Transverse colon (tissue), 4 donors: ENCODE measurements around the gene NOP56. TPM values are rescaled to one million over a fixed set of nuclear protein-coding genes. Genes with fewer than 3 reads are reported as not detected.
"Not testable (repeated sequence)": the region's sequence is repeated elsewhere in the genome, so short reads cannot be mapped to it uniquely, and the experiment has no call there.

Source experiments
- DNase-seq: peaks from one replicate; pipeline ENCODE4 v3.0.0-alpha.2; 2019
- H3K27ac ChIP-seq, 4 donors: fragments of 200-600 bp; sonication (generic); 2 replicates each; pipeline ENCODE4 v1.5.1; 2016 to 2018; ENCODE audit warnings: inconsistent platforms in 4 of 4
- H3K27me3 ChIP-seq: fragments of 200-600 bp; sonication (generic); 2 replicates; pipeline ENCODE4 v1.5.1; 2017; ENCODE audit warnings: inconsistent platforms
- H3K36me3 ChIP-seq, 4 donors: fragments of 200-600 bp; sonication (generic); 2 replicates each; pipeline ENCODE4 v1.5.1; 2017 to 2019; ENCODE audit warnings: inconsistent platforms in 4 of 4
- H3K4me1 ChIP-seq, 4 donors: fragments of 200-600 bp; sonication (generic); 2 replicates each; pipeline ENCODE4 v1.5.1; 2017 to 2020; ENCODE audit warnings: inconsistent platforms in 4 of 4
- H3K4me3 ChIP-seq, 4 donors: fragments of 200-600 bp; sonication (generic); 1 replicate in 1 of 4; 2 replicates in 3 of 4; pipeline versions ENCODE4 v1.5.1 to v1.6.1; 2017 to 2019; ENCODE audit warnings: inconsistent platforms in 4 of 4
- H3K9me3 ChIP-seq, 2 donors: fragments of 200-600 bp; sonication (generic); 2 replicates each; pipeline ENCODE4 v1.5.1; 2017 to 2019; ENCODE audit warnings: inconsistent platforms in 2 of 2
- EP300 ChIP-seq: sonication (generic); formaldehyde crosslinking; IDR thresholded peaks from one replicate; pipeline ENCODE4 v1.6.1; 2017; ENCODE audit warnings: antibody characterized with exemption, low read depth
- POLR2A ChIP-seq: fragments of 450-650 bp; IDR thresholded peaks from one replicate; pipeline ENCODE4 v1.6.1; 2016; ENCODE audit warnings: antibody characterized with exemption, mild to moderate bottlenecking, moderate library complexity
- POLR2AphosphoS5 ChIP-seq, 3 donors: sonication (generic); formaldehyde crosslinking; IDR thresholded peaks; one replicate each; pipeline ENCODE4 v1.6.1; 2016; ENCODE audit warnings: antibody characterized with exemption in 3 of 3
- WGBS, 2 donors: methylation state at CpG; one replicate each; pipeline ENCODE4 v1.1.5; 2018; ENCODE audit warnings: low coverage in 1 of 2; 5-methylcytosine and 5-hydroxymethylcytosine counted together
- in situ Hi-C, 4 donors: fragments of 200-750 bp; cut with MboI; loops; one replicate each; pipeline versions ENCODE4 v1.15.0 to v1.15.1; 2017; ENCODE audit warnings: low sequenced_read_pairs in 3 of 4, low pct_ligation_motif_present in 1 of 4, low pct_unique_long_range_greater_than_20kb in 1 of 4
- intact Hi-C: fragments of 100-400 bp; cut with DNase I; formaldehyde crosslinking; loops from one replicate; pipeline ENCODE4 v1.15.1; 2023; ENCODE audit warnings: low total_unique reads
- total RNA-seq, 4 donors: library from RNA; depleted of rRNA; stranded (reverse); fragments of >200 nt; gene quantifications; one replicate each; pipeline ENCODE4 v1.1.0, GENCODE V29; 2016
- TF ChIP-seq, protein P1 (sequence below), 5 experiments: fragments of 200-600 bp in 3 of 5; fragments of 450-650 bp in 2 of 5; sonication (generic) in 3 of 5; IDR thresholded peaks; 1 replicate in 2 of 5; 2 replicates in 3 of 5; pipeline ENCODE4 v1.5.1; 2016 to 2017; ENCODE audit warnings: antibody characterized with exemption in 5 of 5, inconsistent platforms in 3 of 5, mild to moderate bottlenecking in 2 of 5, moderate library complexity in 1 of 5

The NOP56 gene
- total RNA-seq, 4 donors from 2014 or later, result 32.8 to 303 (median 126) TPM

DNA sequence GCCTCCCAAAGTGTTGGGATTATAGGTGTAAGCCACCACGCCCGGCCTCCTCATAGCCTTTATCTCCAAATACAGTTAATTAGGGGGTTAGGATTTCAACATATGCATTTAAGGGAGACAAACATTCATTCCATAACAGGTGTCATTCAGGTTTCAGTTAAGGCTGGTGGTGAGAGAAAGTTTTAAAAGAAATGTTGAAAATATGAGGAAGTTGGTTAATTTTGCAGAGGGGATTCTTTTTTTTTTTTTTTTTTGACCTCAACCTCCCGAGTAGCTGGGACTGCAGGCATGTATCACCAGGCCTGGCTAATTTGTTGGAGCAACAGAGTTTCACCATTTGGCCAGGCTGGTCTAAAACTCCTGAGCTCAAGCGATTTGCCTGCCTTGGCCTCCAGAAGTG lies 27.6 kb downstream of the NOP56 start:
- no peak for TF ChIP-seq POLR2A
- no peak for TF ChIP-seq POLR2AphosphoS5 (IDR thresholded peaks at IDR 0.05)
- TF ChIP-seq EP300, result no peak
- TF ChIP-seq, protein P1, sequence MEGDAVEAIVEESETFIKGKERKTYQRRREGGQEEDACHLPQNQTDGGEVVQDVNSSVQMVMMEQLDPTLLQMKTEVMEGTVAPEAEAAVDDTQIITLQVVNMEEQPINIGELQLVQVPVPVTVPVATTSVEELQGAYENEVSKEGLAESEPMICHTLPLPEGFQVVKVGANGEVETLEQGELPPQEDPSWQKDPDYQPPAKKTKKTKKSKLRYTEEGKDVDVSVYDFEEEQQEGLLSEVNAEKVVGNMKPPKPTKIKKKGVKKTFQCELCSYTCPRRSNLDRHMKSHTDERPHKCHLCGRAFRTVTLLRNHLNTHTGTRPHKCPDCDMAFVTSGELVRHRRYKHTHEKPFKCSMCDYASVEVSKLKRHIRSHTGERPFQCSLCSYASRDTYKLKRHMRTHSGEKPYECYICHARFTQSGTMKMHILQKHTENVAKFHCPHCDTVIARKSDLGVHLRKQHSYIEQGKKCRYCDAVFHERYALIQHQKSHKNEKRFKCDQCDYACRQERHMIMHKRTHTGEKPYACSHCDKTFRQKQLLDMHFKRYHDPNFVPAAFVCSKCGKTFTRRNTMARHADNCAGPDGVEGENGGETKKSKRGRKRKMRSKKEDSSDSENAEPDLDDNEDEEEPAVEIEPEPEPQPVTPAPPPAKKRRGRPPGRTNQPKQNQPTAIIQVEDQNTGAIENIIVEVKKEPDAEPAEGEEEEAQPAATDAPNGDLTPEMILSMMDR (IDR thresholded peaks at IDR 0.05), result no peak
- no peaks in the 10 kb centered on the region for H3K36me3 ChIP-seq
- no peak overlapping the region for H3K4me3 ChIP-seq
- in situ Hi-C loops (no loop called here), intact Hi-C loops (no loop called here)
- no peaks in the 10 kb centered on the region for H3K4me1 ChIP-seq
- no peak overlapping the region for H3K27ac ChIP-seq
- 80 to 86% methylated on average over 2 to 4 of the region's 4 CpGs for WGBS, 2 donors
- no peaks in the 10 kb centered on the region for H3K9me3 ChIP-seq
- no peak for DNase-seq
- H3K27me3 ChIP-seq, result peaks cover 2% of the 10 kb centered on the region

DNA sequence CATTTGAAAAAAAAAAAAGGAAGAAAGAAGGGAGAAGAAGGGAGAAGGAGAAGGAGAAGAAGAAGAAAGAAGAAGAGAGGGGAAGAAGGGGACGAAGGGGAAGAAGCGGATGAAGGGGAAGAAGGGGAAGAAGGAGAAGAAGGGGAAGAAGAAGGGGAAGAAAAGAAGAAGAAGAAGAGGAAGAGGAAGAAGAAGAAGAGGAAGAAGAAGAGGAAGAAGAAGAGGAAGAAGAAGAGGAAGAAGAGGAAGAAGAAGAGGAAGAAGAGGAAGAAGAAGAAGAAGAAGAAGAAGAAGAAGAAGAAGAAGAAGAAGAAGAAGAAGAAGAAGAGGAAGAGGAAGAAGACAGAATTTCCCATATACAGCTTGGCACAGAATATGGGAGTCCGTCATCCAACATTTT lies 29.6 kb downstream of the NOP56 start:
- H3K36me3 ChIP-seq, intact Hi-C loops, in situ Hi-C loops, H3K4me1 ChIP-seq, H3K9me3 ChIP-seq, H3K27ac ChIP-seq, H3K4me3 ChIP-seq, DNase-seq: not testable (repeated sequence)
- peaks cover 22% of the 10 kb centered on the region for H3K27me3 ChIP-seq
- WGBS, 2 donors, result 91 to 98% methylated on average over 3 of the region's 3 CpGs

DNA sequence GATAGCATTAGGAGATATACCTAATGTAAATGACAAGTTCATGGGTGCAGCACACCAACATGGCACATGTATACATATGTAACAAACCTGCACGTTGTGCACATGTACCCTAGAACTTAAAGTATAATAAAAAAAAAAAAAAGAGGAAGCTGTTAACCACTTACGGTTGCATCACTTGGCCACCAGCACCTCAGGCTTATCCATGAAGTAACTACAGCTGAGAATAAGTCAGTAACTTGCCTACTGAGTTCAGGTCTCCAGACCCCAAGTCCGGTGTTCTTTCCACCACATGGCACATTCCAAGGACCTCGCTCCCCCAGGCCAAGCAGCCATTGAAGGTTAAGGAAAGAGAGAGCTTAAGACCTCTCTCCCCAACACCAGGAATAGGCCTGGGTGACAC lies 32.4 kb downstream of the NOP56 start:
- H3K4me1 ChIP-seq, DNase-seq, intact Hi-C loops, in situ Hi-C loops, H3K9me3 ChIP-seq, H3K36me3 ChIP-seq, H3K27ac ChIP-seq, H3K4me3 ChIP-seq: not testable (repeated sequence)
- WGBS, 2 donors, result 59 to 78% methylated on average over 3 to 4 of the region's 4 CpGs
- H3K27me3 ChIP-seq, result peaks cover 49% of the 10 kb centered on the region

DNA sequence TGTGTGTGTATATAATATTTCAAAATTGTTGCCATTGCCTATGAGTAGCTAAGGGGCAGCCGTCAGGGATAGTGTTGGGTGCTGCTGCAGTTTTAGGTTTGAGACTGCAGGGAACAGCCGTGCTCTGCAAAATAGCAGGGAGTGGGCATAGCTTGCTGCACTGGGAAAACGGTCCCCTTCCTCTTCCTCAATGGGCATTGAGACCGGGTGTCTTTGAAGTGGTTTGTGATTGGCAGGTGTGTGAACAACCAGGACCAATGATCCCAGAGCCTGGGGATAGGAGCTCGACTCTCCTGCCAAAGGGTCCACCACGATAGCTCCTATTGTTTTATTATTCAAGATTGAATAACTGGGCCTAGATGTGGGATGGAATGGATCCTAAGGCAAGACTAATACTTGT lies 35.1 kb downstream of the NOP56 start:
- in situ Hi-C loops, result no loop called here
- DNase-seq, result no peak
- Histone ChIP-seq H3K4me3 (no peak overlapping the region), H3K9me3 (no peaks in the 10 kb centered on the region), H3K36me3 (no peaks in the 10 kb centered on the region), H3K27me3 (peaks cover 72% of the 10 kb centered on the region), H3K27ac (no peak overlapping the region), H3K4me1 (peaks cover 0 to 14% (median 7%) of the 10 kb centered on the region in 4 donors)
- 39 to 42% methylated on average over 2 to 6 of the region's 6 CpGs for WGBS, 2 donors
- no peak for TF ChIP-seq POLR2A
- TF ChIP-seq EP300, result no peak
- TF ChIP-seq, protein P1 (IDR thresholded peaks at IDR 0.05), result no peak
- TF ChIP-seq POLR2AphosphoS5 (IDR thresholded peaks at IDR 0.05), result no peak
- intact Hi-C loops, result no loop called here

DNA sequence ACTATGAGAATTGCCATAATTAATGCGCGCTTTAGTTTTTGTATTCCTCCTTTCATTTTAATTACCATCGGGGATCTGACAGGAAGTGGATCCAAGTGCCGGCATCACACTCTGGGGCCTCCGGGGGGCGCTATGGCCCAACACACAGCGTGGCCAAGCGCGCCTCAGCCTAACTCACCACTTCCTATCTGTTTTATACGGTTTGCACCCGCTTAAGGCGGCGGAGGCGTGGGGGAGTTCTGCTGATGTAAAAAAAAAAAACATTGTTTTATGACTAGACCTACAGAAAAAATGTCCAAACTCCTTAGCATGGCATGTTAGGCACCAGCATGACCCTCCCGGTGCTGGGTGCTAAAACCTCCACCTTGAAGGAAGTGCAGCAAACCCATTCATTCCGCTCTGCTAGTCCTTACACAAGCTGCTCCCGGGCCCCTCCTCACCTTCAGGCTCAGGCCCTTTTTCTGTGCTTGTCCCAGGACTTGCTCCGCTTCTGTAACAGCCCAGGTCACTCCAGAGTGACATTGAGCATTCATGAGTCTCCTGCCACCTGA lies 35.7 kb downstream of the NOP56 start:
- Histone ChIP-seq H3K36me3 (no peaks in the 10 kb centered on the region), H3K27ac (no peak overlapping the region), H3K4me1 (peaks cover 0 to 14% (median 7%) of the 10 kb centered on the region in 4 donors), H3K27me3 (peaks cover 72% of the 10 kb centered on the region), H3K4me3 (no peak overlapping the region), H3K9me3 (no peaks in the 10 kb centered on the region)
- TF ChIP-seq POLR2A (no peak), POLR2AphosphoS5 (IDR thresholded peaks at IDR 0.05) (no peak), EP300 (no peak)
- TF ChIP-seq, protein P1 (IDR thresholded peaks at IDR 0.05), result peak; percentile 46 to 56 (median 52)
- peak; percentile 56 for DNase-seq
- intact Hi-C loops (no loop called here), in situ Hi-C loops (no loop called here)
- WGBS, 2 donors, result 21% methylated on average over 18 of the region's 18 CpGs; no CpG with 5 or more reads in 1 of the 2 donors
